Measurements from ENCODE around the gene KLHDC9.

The KLHDC9 gene

DNA sequence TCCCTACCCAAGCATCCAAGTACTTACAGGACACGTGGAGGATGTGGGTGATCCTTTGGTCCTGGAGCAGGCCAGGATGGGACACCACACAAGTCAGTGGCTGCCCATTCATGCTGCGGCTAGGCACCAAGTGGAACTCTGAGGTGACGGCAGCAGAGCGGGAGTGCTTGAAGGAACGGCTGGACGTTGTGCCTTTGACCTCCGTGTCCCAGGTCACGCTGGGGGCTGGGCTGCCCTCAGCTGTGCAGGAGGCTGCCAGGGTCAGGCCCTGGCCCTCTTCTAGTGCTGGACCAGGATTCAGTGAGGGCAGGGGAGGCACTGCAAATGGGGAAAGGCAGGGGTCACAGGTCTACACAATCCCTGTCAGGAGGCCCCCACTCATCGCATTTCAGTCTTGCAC lies 20.7 kb upstream of the KLHDC9 start:
- DNase-seq: no peak

DNA sequence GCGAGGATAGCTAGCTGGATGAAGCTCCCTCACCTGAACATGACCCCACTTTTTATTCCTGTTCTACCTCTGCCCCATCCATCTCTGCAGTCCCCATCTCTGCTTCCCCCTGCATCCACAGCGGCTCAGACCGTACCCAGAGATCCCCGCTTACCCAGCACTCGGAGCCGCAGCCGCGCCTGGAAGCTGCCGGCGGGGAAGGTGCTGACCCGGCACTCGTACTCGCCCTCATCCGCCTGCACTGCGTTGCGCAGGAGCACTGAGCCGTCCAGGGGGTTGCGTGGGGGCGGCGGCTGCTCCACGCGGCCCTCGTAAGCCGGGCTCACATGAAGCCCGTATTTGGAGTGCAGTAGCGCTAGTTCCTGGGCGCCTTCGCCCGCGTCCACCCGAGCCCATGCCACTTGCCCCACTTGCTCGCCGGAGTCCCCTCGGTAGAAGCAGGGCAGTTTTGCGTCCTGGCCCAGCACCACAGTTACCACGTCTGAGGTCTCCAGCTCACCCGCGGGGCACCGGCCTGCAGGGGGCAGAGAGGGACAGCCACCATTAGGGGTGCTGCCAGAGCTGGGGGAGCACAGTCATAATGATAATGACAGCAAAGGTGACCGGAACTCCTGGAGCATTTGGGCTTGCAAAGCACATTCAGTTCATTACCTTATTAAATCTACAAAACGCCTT lies 18.6 kb upstream of the KLHDC9 start:
- DNase-seq: no peak

DNA sequence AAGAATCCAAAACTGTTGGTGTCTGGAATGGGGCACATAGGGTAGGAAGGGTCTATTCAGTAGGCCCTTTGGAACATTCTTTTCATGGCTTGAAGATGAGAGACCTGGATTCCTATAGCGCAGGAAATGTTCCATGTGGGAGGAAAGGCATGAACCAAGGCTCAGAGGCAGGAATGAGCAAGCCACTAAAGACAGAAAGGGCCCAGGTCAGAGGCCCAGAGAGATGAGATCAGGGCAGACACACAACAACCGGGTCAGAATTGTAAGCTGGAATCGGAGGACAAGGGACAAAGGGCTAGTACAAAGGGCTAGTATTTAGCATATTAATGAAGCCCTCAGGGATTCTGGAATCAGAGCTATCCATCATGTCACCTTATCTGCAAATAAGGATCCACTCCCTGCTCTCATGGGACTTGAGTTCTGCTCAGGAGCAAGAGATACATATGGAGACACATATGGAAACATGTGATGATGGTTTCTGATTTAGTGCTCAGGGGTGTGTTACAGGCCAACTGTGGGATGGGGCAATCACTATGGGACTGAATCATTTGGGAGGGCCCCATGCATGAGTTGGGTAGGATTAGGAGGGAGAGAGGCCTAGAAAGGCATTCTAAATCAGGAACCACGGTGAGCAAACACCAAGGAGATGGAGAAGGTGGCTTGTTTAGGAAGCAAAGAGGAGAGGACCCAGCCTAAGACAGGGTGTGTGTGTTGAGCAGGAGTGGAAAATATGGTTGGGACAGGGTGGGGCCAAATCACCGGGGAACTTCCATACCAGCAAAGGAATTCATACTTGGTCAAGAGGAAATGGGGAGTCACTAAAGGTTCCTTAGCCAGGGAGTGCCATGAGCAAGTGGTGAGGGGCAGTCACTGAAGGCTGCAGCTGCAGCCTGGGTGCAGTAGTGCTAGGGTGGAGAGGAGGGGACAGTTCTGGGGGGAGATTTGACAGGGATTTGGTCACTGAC lies 17.4 kb upstream of the KLHDC9 start:
- no peak for DNase-seq

DNA sequence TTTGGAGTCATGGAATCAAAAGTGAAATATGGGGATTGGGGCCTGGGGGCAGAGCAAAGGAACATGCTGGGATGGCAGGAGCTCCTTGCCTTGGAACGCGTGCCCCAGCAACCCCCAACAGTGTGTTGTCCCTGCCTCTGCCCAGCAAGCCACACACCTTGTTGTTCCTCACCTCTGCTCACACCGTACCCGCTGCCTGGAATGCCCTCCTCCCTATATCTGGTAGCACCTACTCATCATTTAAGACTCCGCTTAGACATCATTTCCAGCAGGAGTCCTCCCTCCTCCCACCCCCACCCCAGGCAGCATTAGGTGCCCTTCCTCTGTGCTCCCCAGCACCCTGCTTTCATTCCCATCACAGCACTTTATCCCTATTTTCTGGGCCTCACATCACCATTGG lies 16.6 kb upstream of the KLHDC9 start:
- DNase-seq: no peak

DNA sequence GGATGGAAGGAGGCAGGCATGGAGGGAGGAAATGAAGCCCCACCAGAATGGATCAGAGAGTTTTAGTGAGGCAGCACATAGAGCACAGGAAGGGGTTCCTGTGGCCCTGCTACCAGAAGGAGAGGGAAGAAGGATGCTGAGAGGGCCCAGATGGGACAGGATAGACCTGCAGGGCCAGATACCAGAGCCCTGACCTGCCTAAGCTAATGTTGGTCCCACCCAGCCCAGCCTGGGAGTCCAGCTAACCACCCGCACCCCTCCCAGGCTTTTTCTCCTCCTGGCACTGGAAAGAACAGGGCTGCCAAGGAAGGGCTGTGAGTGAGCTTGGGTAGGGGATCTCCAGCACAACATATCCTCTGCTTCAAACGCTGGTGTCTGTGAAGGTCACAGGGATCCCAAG lies 15.7 kb upstream of the KLHDC9 start:
- DNase-seq: no peak

DNA sequence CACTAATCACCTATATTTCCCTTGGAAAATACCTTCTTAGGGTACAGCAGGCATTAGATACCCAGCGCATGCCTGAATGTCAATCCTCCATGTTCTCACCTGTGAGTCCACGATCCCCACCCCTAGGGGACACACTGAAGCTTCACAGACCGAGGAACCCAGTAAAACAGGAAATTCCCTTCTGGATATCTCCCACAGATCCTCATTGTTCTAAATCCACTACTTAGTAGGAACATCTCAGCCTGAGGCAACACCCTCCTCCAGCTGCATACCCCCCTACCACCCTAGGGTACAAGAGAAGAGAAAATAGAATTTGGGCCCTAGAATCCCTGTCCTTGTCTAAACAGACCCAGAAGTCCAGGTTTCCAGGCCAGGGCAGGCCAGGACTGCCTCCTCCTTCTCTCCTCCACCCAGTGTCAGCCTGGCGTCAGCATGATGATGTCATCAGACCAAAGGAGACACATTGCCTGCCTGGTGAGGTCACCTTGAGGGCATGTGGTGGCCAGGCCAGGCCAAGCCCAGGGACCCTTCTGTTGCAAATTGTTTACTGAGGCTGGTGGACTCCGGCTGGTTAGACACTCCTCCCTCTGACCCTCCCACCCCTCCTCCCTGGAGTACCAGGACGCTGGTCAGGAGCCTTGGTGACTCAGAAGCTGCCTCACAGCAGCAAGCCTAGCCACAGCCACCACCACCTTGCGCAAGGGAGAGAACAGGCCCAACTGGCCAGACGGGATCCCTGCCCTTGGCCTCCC lies 15.0 kb upstream of the KLHDC9 start:
- DNase-seq: peak; percentile 6

DNA sequence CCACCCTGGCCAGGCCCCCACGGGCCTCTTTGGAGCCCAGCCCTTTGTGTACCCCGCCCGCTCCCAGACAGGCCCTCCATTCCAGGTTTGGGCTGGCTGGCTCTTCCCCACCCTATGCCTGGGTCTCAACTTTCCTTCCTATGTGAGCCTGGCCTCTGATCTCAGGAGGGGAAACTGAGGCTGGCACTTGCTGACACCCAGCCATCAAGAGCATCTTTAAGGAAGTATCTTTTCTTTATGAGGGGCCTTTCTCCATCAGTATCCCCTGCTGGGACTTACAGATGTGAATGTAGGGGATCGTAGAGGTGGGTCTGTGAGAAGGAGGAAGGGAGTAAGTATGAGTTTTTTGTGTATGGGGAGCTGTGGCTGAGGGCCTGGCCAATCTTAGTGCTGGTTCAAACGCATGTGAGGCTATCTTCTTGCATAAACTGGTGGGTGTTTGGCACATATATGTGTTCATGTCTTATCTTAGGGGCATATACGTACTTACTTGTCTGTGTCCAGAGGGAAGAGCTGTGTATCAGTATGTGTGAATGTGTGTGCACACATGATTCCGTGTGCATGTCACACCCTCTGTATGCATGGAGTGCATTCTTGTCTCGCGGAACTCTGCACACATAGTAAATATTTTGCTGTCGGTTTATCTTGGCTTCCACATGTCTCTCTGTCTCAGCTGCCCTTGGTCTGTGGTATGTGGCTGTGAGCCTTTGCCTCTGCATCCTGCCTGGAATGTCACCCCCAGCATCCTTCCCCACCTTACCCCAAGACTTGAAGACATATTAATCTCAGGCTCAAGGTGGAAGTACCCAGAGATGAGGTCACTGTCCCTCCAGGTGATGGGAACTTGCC lies 14.2 kb upstream of the KLHDC9 start:
- no peak for DNase-seq

DNA sequence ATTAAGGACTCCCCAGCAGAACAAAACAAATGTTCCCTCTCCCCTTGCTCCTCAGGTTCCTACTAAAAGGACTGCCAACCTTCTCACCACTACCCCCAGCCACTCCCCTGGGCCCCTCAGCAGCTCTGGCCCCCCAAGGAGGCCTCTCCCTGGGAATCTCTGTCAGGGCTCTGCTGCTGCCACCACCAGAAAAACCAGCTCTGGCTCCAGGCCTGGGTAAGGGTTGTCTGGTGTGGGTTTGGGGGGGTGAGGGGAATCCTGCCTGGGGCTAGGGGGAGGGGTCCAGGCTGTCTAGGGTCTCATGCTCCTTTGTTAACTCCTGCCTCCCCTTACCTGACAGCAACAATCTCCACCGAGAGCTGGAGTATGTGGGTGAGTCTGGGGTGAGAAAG lies 13.6 kb upstream of the KLHDC9 start:
- no peak for DNase-seq

DNA sequence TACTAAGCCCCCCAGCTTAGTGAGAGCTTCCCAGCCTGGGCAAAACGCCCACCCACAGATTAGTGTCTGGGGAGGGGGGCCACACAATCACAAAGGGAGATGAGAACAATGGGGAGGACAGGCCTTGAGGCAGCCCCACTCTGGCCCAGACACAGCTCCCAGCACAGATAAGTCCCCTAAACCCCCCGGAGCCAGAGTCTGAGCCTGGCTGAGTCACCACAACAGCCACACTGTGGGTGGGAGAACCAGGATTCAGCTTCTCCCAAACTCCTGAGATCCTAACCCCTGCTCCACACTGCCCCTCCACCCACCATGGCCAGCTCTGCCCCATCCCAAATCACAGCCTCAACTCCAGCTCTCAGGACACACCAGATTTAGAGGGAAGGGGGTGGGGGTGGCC lies 13.0 kb upstream of the KLHDC9 start:
- no peak for DNase-seq

DNA sequence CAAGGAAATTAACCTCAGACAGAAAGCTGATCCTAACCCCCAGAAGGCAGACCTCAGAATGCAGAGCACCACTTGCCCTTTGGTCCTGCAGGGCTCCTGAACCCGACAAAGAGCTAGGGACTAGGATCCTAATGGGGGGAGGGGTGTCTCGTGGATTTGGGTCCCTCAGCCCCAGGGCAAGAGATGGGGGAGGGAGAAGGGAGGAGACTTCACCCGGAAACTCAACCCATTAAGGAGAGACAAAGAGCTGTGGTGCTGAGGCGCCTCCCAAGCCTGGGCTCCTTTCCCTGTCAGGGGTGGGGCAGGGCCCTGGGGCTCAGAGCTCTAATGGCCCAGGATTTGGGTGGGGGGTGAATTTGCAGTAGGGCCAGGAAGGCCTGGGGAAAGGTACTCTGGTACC lies 11.7 kb upstream of the KLHDC9 start:
- no peak for DNase-seq

DNA sequence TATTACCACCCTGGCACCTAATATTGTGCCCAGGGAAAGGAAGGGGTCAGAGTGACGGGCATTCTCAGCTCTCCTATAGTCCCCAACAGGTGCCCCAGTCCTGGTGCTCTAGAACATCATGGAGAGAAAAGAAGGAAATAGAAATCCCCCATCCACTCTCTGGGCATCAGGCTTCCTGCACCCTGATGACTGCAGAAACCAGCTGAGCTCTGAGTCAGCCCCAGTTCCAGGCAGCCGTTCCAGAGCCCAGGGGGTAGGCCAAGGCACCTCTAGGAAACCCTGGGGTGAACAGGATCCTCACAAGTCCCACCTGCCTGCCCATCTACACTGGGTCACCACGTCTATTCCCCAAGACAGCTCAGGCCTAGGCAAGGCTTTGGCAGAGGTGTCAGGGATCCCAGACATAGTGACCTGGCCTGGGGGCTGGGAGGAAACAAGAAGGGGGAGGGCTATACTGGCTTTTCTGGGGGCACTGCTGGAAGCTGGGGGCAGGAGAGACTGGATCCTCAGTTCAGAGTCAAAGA lies 9.5 kb upstream of the KLHDC9 start:
- no peak for DNase-seq

DNA sequence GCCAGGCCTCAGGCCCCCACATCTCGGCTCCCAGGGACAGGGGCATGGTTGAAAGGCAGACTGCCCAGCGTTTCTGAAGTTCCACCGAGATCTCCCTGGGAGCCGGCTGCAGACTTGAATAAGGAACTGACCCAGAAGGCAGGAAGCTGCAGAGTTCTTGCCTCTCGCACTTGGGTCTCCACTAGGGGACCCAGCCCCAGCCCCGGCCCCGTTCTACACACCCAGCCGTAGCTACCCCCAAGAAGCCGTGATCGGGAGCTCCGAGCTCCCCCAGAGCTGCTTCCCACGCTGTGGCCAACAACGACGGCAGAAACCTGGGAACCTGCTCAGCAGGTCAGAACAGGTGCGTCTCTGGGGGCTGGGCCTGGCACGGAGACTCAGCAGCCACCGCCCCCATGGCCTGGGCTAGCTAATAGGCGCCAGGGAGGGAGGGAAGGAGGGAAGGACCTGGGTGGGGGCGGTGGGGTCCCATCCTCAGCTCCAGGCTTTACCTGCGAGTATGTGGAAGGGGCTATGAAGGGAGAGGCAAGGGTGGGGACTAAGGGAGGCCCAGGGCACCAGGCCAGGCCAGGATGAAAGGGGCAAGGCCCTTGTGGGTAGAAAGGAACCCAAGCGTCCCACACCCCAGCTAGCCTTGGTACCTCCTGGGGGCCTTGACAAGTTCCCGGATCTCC lies 8.8 kb upstream of the KLHDC9 start, which contains the start of gene NECTIN4:
NECTIN4 (minus strand) TSS at position 308 of the 674 bp plus-strand sequence; CDS start at position 46, 262 bp downstream.
- no peak for DNase-seq

DNA sequence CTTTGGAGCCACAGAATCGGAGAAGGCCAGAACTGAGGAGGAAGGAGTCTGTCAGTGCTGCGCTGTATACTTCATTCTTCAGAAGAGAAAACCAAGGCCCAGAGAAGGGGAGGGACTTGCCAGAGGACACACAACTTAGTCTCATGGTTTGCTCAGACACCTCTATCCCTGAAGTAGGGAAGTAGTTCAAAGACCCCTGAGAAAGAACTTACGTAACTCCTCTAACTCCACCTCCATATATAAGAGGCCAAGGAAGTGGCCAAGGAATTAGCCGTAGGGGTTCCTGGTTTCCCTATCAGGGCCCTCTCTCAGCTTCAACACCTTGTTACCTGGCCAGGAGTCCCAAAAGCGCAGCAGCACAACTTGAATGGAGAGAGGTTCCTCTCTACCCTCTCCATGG lies 8.2 kb upstream of the KLHDC9 start:
- DNase-seq: no peak

DNA sequence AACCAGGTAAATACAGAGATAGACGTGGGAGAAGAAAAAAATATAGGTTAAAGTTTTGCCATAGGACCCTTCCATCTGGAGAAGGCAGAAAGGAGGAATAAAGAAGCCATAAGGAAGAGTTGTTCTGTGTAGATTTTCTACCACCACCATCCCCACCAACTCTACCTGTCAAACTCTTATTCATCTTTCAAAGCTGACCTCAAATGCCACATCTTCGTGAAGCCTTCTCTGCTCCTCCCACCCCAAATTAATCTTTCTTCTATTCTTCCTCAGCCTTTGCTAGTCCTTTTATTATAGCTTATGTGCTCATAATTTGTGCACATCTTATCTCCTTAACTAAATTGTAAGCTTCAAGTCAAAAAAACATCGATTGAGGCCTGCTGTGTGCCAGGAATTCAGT lies 7.5 kb upstream of the KLHDC9 start:
- no peak for DNase-seq

DNA sequence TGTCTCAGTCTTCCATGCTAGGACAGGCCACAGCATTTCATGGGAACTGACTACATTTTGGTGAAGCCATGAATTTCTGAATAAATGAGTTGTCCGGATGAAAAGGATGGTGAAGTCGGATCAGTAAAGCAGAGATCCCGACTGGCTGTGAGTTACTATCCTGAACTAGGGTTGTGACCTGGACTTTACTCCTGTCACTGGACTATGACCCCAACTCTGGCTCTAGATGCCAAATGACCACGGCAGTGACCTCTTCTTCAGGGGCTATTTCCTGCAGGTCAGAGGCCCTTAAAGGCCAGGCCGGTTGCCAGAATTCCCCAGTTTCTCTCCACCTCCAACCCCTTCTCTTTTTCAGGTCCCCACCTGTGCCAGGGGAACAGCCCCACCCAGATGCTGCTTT lies 7.1 kb upstream of the KLHDC9 start:
- DNase-seq: no peak

DNA sequence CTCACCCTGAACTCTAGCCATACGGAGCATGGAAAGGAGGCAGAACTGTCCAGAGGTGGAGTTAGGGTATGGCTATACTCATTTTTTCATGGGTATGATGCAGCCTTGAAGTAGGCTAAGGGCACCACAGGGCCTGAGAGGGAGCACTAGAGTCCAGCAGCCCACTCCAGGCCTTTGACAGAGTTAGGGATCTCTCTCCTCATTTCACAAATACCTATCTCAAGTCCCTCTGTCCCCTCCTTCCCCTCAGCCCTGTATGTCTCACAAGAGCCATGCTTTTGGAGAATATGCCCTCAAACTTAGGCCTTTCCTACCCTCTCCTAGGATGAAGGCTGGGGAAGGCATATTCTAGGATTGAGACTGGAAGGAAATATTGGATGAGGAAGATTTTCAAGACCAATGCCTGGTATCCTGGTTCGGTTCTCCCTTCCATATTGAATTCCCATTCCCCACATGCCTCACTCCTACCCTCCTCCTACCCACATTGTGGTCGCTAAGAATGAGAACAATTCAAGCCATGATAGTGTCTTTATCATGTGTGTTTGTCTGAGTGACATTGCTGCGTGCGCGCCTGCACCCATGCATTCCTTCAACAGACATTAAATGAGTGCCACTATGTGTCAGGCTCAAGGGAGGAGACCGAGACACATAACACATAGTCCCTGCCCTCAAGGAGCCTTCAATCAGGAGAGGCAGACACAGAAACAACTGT lies 6.2 kb upstream of the KLHDC9 start:
- DNase-seq: no peak

DNA sequence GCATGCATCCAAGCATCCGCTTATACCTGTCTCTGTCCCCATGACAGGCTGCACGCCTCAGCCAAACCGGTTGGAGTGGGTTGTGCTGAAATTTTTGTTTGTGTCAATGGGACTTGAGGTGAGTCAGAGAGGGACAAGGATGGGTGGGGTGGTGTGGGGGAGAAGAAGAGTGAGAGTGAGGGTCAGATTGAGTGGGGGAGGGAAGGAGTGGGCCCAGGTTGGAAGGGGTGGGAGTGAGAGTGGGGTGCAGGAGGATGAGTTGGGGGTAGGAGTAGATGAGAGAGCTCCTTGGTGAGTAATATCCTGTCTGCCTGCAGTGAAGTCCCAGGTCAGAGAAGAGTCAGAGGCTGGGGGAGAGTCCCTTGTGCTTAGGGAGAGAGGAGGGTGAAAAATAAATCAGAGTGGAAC lies 5.5 kb upstream of the KLHDC9 start:
- no peak for DNase-seq

DNA sequence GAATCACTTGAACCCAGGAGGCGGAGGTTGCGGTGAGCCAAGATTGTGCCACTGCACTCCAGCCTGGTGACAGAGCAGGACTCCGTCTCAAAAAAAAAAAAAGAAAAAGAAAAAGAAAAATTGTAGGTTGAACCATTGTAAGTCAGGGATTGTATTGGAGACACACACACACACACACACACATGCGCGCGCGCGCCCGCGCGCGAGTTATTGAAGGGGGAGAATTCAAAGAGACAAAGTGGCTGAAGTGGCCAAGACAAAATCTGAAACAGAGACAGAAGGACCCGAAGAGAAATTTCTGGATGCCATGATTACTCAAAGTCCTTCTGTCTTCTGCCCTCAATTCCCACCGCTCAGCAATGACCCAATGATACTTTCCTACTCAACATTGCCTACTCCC lies 3.7 kb upstream of the KLHDC9 start:
- no peak for DNase-seq

DNA sequence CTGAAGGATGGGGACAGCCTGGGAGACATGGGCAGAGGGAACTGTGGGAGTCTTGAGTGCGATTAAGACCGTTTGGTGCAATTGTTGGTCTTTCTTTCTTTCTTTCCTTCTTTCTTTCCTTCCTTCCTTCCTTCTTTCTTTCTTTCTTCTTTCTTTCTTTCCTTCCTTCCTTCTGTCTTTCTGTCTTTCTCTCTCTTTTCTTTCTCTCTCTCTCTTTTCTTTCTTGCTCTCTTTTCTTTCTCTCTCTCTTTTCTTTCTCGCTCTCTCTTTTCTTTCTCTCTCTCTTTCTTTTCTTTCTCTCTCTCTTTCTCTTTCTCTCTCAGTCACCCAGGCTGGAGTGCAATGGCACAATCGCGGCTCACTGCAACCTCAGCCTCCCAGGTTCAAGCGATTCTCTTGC lies 2.9 kb upstream of the KLHDC9 start:
- DNase-seq: no peak

DNA sequence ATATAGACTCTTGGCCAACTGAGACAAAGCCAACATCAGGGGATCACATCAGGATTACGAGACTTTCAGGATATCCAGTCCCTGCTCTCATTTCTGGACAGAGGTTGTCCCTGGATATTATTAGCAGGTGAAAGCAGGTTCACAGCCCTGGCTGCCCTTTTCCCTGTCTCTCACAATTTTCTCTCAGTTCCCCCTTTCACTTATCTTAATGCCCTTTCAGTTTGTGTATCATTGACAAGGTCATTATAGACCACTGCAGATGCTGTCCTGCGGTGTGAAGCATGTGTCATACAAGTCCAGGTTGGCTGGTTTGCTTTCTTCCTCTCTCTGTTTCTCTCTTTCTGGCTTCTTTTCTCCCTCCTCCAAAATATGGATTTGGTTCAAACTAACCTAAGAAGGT lies 2.1 kb upstream of the KLHDC9 start:
- no peak for DNase-seq

DNA sequence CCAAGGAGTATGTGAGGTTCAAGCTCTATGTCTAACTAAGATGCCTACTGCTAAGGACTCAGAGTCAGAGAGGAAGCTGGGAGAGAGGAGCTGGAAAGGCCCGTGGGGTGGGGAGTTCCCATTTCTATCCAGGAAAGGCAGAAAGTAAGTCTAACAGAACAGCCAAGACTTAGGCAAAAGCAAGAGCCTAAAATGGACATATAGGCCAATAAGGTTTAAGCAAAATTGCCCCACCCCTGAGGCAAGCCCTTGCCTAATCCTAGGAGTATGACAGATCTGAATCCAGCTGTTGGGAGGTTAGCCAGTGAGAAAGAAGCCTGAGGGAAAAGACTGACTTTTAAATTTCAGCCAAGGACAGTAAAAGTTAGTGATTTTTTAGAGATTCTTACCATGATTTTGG lies 1.6 kb upstream of the KLHDC9 start:
- DNase-seq: no peak
